ENCODE results near the gene BBS2. TPM values are rescaled to one million over a fixed set of nuclear protein-coding genes. Genes with fewer than 3 reads are reported as not detected.

Gene BBS2
- total and polyA plus RNA-seq, 9 of the 15 experiments (the other 6 are each of a cell fraction or from before 2014, with no cell fraction given), result 4.2 to 22.7 (median 10.2) TPM

DNA sequence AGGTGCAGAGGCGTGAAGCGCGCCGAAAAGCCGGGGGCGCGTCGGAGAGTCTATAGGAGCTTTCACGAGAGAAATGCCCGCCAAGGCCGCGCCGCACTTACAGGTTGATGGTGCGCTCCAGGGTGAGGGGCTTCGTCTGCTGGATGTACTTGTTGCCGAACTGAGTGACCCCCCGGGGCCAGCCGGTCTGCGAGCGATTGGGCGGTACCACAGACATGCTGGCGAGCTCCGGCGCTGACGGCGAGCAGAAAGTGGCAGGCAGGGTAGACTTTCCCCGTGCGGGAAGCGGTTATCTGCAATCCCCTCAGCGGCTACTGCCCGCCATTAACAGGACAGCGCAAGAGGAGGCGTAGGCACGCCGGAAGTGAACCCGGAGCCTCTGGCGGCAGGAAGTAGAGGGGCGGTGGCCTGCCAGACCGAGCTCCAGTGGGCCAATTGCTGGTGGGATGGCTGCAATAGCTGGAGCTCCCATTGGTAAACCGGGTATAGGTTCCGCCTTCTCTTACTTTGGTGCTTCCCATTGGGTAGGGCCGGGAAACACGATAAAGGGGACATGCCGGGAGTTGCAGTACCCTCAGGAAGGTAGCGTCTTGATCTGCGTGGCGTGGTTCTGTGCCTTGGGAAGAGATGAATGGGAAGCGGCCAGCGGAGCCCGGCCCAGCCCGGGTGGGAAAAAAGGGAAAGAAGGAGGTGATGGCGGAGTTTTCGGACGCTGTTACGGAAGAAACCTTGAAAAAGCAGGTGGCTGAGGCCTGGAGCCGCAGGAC lies 68.7 kb downstream of the BBS2 start, which contains the start of the genes NUDT21 and OGFOD1 (continued):
- peak; percentile 47 for TF ChIP-seq JUND (IDR thresholded peaks at IDR 0.05; ENCODE audit: borderline replicate concordance, low read depth, low read length)
- TF ChIP-seq JUND (tag; IDR thresholded peaks at IDR 0.05; ENCODE audit: borderline replicate concordance, low read depth, low read length), result no peak
- TF ChIP-seq, protein P1, sequence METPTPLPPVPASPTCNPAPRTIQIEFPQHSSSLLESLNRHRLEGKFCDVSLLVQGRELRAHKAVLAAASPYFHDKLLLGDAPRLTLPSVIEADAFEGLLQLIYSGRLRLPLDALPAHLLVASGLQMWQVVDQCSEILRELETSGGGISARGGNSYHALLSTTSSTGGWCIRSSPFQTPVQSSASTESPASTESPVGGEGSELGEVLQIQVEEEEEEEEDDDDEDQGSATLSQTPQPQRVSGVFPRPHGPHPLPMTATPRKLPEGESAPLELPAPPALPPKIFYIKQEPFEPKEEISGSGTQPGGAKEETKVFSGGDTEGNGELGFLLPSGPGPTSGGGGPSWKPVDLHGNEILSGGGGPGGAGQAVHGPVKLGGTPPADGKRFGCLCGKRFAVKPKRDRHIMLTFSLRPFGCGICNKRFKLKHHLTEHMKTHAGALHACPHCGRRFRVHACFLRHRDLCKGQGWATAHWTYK (CRISPR knock-in tag; IDR thresholded peaks at IDR 0.05), result peak; percentile 14; the same call in 1 of the 2 replicates
- peak; percentile 53 for TF ChIP-seq L3MBTL2 (IDR thresholded peaks at IDR 0.05)

- DNase-seq (ENCODE audit: extremely low read depth in 1 of 4, low spot score in 3 of 4), result peak in 3 of 4 experiments; percentile 28 to 38 (median 32)
- Histone ChIP-seq H3K27ac (ENCODE audit: extremely low read depth, low read depth, low read length) (peak overlapping the region; percentile 88), H3K4me1 (replicated peaks in 1 of 2; ENCODE audit: control insufficient read depth in 2 of 2, insufficient read depth in 2 of 2, low read length in 2 of 2) (peaks cover 0 to 16% of the 10 kb centered on the region in 2 experiments; a peak in 4 of 5 replicates), H3K9me3 (replicated peaks; ENCODE audit: control insufficient read depth, insufficient read depth, low read depth, low read length) (no peaks in the 10 kb centered on the region), H3K79me2 (ENCODE audit: control insufficient read depth, insufficient read depth, low read length) (peaks cover 83% of the 10 kb centered on the region), H3K36me3 (ENCODE audit: control insufficient read depth, insufficient read depth, low read length) (peaks cover 55% of the 10 kb centered on the region), H4K20me1 (replicated peaks; ENCODE audit: control insufficient read depth, insufficient read depth, low read length) (peaks cover 18% of the 10 kb centered on the region), H3K4me2 (ENCODE audit: insufficient read depth, low read length) (peak overlapping the region; percentile 95), H2AFZ (ENCODE audit: low read depth, low read length) (peak overlapping the region; percentile 84), H3K9me1 (ENCODE audit: control insufficient read depth, insufficient read depth, low read length) (no peaks in the 10 kb centered on the region), H3K4me3 (peak overlapping the region; percentile 89), H3K27me3 (ENCODE audit: control insufficient read depth in 2 of 2, insufficient read depth in 2 of 2, low read length in 2 of 2) (no peaks in the 10 kb centered on the region), H3K9ac (ENCODE audit: insufficient read depth in 1 of 2, low read depth in 2 of 2, low read length in 2 of 2) (peak overlapping the region; percentile 93 to 98)
- under 1% methylated on average over 18 of the region's 18 CpGs for WGBS (ENCODE audit: insufficient coverage, low coverage, missing lambda C conversion rate)
- ChIA-PET POLR2A (interaction anchor here (0.6 to 2.9 kb wide), 12 partner anchors 10 to 155 kb away, joined by 3 to 17 read pairs (median 4); no protein-coding TSS in a partner anchor), CTCF (ENCODE audit: low intra/inter-chr PET ratio) (no interaction called here)
- BruUV-seq (replicated peaks), result TSS peak; percentile 42
- intact Hi-C loops (cut with micrococcal nuclease), result no loop called here
- in situ Hi-C loops (cut with MboI), result no loop called here
- FAIRE-seq, result peak; percentile 26
- peak; percentile 57 for ATAC-seq
- TF ChIP-seq RCOR1 (IDR thresholded peaks at IDR 0.05; ENCODE audit: borderline replicate concordance in 1 of 2, low read depth in 2 of 2, low read length in 2 of 2) (peak in 1 of 2 experiments; percentile 43; a peak in 1 of 4 replicates), DLX4 (CRISPR knock-in tag; IDR thresholded peaks at IDR 0.05) (no peak), SP2 (IDR thresholded peaks at IDR 0.05; ENCODE audit: extremely low read depth, low read depth, low read length, poor library complexity, severe bottlenecking) (no peak), KDM1A (IDR thresholded peaks at IDR 0.05) (no peak), TARDBP (IDR thresholded peaks at IDR 0.05) (no peak), ATF3 (IDR thresholded peaks at IDR 0.05) (no peak), ATF3 (CRISPR knock-in tag; conservative IDR thresholded peaks at IDR 0.05) (no peak), ZNF282 (CRISPR knock-in tag; IDR thresholded peaks at IDR 0.05) (no peak; the same call in 1 of the 2 replicates), RBM15 (IDR thresholded peaks at IDR 0.05; ENCODE audit: insufficient read depth, low read length) (no peak)
- TF ChIP-seq, protein P2, sequence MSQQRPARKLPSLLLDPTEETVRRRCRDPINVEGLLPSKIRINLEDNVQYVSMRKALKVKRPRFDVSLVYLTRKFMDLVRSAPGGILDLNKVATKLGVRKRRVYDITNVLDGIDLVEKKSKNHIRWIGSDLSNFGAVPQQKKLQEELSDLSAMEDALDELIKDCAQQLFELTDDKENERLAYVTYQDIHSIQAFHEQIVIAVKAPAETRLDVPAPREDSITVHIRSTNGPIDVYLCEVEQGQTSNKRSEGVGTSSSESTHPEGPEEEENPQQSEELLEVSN (IDR thresholded peaks at IDR 0.05; ENCODE audit: borderline replicate concordance in 1 of 2, extremely low read depth in 1 of 2, insufficient read depth in 1 of 2, insufficient read length in 1 of 2, low read depth in 1 of 2, low read length in 1 of 2, poor library complexity in 1 of 2, severe bottlenecking in 1 of 2), result peak in 1 of 2 experiments; percentile 70
Observed at GRCh38 chr16:56450275-56450985, 69.4 kb downstream of the BBS2 start.

Data from K562 (cell line).